Posterior cingulate gyrus (tissue), 11 donors: ENCODE measurements around the gene LRTM1.

ENCODE experiments used
- DNase-seq, 10 donors: peaks; one replicate each; pipeline versions ENCODE4 v3.0.0 to v3.0.0-alpha.2; 2020 to 2021; ENCODE audit warnings: mixed read lengths in 3 of 10
- intact Hi-C: fragments of 100-400 bp; cut with DNase I; formaldehyde crosslinking; loops from one replicate; pipeline ENCODE4 v1.15.1; 2023

LRTM1 gene

GRCh38 chr3:54928046-54928770, at the start of gene LRTM1:
Gene LRTM1 (minus strand): TSS chr3:54928059. CDS start chr3:54927911, 148 bp downstream.
- intact Hi-C loops, result no loop called here
- no peak for DNase-seq

GRCh38 chr3:54977439-54977838, 49.6 kb upstream of the LRTM1 start:
- intact Hi-C loops, result no loop called here
- DNase-seq, result no peak

- no peak for DNase-seq
- intact Hi-C loops, result no loop called here
Measured at GRCh38 chr3:54970895-54971294, 43.0 kb upstream of the LRTM1 start.

- intact Hi-C loops, result no loop called here
- no peak for DNase-seq
Measured at GRCh38 chr3:54969652-54970051, 41.8 kb upstream of the LRTM1 start.

GRCh38 chr3:54968546-54969172, 40.8 kb upstream of the LRTM1 start:
- intact Hi-C loops, result no loop called here
- DNase-seq, result no peak

GRCh38 chr3:54967731-54968161, 39.9 kb upstream of the LRTM1 start:
- no peak for DNase-seq
- intact Hi-C loops, result no loop called here

GRCh38 chr3:54966979-54967378, 39.1 kb upstream of the LRTM1 start:
- intact Hi-C loops, result no loop called here
- DNase-seq, result peak in 2 of 10 donors; percentile 42 to 53

GRCh38 chr3:54965746-54966145, 37.9 kb upstream of the LRTM1 start:
- intact Hi-C loops, result no loop called here
- no peak for DNase-seq

GRCh38 chr3:54964081-54964480, 36.2 kb upstream of the LRTM1 start:
- DNase-seq, result no peak
- intact Hi-C loops, result no loop called here

GRCh38 chr3:54963641-54964040, 35.8 kb upstream of the LRTM1 start:
- intact Hi-C loops, result no loop called here
- DNase-seq, result no peak

GRCh38 chr3:54962200-54962599, 34.3 kb upstream of the LRTM1 start:
- no peak for DNase-seq
- intact Hi-C loops, result no loop called here

- intact Hi-C loops, result no loop called here
- no peak for DNase-seq
Measured at GRCh38 chr3:54960701-54961100, 32.8 kb upstream of the LRTM1 start.

GRCh38 chr3:54960082-54960481, 32.2 kb upstream of the LRTM1 start:
- intact Hi-C loops, result no loop called here
- no peak for DNase-seq

- DNase-seq, result no peak
- intact Hi-C loops, result no loop called here
Measured at GRCh38 chr3:54957711-54958110, 29.9 kb upstream of the LRTM1 start.

- intact Hi-C loops, result no loop called here
- DNase-seq, result no peak
Measured at GRCh38 chr3:54955941-54956340, 28.1 kb upstream of the LRTM1 start.

GRCh38 chr3:54955496-54955895, 27.6 kb upstream of the LRTM1 start:
- intact Hi-C loops, result no loop called here
- DNase-seq, result no peak

GRCh38 chr3:54954521-54954920, 26.7 kb upstream of the LRTM1 start:
- no peak for DNase-seq
- intact Hi-C loops, result no loop called here

- intact Hi-C loops, result no loop called here
- DNase-seq, result no peak
Measured at GRCh38 chr3:54954022-54954421, 26.2 kb upstream of the LRTM1 start.

GRCh38 chr3:54951405-54951804, 23.5 kb upstream of the LRTM1 start:
- peak; percentile 14 to 91 (median 46) for DNase-seq
- intact Hi-C loops, result no loop called here

GRCh38 chr3:54950391-54951003, 22.6 kb upstream of the LRTM1 start:
- intact Hi-C loops, result no loop called here
- no peak for DNase-seq

GRCh38 chr3:54949491-54950044, 21.7 kb upstream of the LRTM1 start:
- intact Hi-C loops, result no loop called here
- DNase-seq, result no peak
